GM21717 (cell line): Measurements from ENCODE around the gene DNMT1.

Experiments used
- ATAC-seq: cut with Tn5 transposase; IDR thresholded peaks from one replicate; pipeline ENCODE4 v1.9.1; 2021; ENCODE audit warnings: mild to moderate bottlenecking, moderate library complexity; ENCODE audit not compliant: unreplicated experiment

Gene DNMT1

DNA sequence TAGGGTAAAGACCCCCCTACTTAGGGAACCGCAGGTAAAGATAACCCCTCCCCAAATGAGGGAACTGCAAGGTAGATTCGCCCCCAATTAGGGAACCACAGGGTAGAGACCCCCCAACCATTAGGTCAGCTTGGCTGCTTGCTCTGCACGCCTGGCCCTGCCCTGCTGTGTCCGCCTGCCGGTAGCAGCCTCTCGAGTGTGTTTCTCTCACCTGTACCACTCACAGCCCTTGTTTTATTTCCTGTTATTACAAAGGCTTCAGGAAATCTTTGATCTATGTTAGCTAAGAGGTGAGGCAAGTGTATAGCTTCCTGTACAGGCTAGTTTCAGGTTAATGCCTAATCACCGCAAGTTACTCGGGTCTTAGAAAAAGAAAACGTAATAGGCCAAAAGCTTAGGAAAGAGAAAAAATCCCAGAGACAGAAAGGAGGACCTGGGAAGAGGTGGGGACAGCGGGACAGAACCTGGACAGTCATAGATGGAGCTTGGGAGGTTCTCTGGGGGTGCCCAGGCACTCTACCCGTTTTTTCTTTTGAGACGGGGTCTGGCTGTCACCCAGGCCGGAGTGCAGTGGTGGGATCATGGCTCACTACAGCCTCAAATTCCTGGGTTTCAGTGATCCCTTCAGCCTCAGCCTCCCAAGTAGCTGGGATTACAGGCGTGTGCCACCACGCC, 51.9 kb downstream of the DNMT1 start:
- ATAC-seq = no peak

DNA sequence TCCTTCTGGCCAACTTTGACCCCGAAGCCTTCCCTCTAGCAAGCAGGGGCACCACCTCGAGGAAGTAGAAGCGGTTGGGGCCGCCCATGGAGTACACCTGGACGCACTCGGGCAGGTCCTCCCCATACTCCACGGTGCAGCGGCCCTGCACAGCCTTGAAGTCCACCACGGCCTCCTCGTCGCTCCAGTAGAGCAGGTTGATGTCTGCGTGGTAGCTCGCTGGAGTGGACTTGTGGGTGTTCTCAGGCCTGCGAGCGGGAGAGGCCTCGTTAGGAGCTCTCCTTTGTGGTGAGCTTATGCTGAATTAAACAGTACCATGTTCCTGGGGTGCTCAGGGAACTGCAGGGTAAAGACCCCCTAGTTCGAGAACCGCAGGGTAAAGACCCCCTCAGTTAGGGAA, 52.8 kb downstream of the DNMT1 start:
- no peak for ATAC-seq

DNA sequence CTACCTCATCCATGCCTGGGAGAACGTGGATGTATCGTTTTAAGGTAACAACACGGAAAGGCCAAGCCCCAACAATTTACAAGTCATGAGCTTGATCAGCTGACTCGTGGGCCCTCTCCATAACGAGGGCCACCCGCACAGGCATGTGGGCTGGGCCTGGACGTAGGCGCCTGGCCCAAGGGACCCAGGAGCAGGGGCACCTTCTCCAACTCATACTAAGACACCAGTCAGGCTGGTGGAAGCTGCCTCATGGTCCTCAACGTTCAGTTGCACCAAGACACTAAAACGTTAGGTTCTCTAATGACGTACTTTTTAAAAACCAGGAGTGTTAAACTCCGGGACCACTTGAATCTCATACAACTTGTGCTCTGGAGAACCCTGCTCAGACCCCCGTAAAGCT, 53.3 kb downstream of the DNMT1 start:
- ATAC-seq = no peak

DNA sequence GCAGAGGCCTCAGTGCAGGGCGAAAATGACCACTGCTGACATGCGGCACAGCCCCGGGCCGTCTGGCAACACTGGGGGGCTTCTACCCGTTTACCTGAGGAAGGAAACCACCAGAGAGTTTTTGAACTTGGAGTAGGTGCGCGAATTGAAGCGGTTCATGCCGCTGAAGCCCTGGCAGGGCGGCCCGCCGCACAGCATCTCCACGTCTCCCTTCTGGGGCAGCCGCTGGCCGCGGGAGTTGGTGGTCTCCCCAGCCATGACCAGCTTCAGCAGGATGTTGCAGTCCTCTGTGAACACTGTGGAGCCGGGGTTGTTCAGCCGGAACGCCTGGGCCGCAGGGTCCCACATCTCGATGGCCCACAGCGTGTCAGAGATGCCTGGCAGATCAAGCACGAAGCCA, 54.8 kb downstream of the DNMT1 start:
- no peak for ATAC-seq

DNA sequence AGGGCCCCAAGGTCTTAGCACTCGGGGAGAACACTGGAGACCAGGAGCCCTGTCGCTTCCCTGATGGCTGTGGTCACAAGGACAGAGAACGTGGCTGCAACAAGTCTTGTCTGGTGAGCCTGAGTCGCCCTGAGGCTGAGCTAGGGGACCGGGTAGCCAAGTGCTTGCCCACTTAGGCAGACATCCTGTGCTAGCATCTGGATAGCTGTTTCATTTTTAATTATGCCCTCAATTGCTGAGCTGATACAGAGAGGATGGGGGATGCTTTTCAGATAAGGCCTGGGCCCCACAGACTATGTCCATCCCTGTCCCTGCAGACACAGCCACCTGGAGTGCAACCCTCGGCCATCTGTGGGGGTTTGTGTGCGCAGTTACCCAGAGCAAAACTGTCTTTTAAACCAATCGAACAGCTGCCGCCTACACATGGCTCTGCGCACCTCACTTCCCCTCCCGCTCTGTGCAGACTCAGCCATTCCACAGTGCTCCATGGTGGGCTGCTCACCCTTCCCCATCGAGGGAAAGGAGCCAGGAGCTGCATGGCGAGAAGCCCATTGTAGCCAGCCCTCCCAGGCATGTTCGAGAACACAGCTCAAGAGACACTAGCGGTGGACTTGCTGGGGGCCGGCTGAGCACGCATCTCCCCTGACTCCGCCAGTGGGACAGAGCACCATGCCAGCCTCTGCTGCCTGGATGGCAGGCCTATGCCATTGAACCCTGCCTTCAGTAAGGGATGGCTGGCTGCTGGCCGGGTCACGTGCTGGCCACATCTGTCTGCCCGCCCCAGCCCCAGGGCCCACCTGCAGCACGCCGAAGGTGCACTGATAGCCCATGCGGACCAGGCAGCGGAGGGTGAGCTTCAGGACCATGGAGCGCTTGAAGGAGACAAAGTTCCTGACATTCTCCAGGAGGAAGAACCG, 55.6 kb downstream of the DNMT1 start:
- ATAC-seq = no peak

DNA sequence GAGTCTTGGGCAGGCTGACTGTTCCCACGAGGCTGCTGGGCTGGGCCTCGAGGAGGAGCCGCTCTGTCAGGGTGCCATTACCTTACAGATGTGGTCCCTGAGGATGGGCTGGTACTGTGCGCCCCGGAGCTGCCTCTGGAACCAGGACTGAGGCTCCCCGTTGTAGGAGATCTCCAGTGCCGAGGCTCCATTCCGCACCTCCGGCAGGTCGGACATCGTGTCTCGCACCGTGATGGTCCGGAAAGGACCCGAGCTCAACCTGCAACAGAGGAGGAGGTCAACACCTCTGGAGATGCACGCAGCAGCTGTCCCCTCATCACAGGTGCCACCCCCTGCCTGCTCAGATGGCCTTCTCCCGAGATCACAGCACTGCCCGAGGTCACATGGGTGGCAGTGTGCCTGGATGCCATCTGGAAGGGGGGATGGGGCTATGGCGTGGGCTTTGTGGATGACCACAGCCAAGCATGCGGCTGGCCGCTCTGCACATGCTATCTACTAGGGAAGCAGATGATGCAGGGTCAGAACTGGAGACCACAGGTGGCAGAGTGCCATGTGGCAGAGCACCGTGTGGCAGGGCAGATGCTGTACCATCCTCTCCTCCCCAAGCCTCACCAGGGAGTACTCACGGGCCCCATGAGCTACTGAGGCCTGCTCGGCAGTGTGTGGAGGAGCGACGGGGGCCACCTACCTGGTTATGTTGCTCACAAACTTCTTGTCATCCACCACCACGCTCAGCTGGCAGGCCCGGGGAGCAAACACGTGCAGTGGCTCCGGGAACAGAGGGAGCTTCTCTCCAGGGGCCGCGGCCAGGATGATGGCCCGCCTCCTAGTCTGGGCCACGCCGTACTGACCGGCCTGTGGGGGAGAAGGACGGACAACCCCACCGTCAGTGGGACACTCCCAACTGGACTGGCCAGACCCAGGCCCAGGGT, 56.7 kb downstream of the DNMT1 start:
- ATAC-seq = no peak

DNA sequence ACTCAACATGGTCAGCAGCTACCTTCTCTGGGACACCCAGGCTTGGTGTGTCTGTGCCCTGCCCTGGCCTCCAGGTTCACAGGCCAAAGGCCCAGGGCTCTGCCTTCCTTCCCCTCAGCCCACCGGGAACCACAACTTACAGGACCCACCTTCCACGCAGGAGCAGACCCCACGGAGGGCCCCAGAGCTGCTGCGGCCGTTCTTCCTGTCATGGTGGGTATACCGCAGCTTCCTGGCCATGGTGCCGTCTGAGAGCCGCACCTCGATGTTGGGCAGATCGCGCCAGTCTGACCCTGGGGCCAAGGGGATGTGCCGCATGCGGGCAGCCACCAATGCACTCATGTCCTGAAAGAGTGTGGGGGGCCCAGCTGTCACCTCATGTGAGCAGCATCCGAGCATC, 57.8 kb downstream of the DNMT1 start:
- ATAC-seq = no peak

DNA sequence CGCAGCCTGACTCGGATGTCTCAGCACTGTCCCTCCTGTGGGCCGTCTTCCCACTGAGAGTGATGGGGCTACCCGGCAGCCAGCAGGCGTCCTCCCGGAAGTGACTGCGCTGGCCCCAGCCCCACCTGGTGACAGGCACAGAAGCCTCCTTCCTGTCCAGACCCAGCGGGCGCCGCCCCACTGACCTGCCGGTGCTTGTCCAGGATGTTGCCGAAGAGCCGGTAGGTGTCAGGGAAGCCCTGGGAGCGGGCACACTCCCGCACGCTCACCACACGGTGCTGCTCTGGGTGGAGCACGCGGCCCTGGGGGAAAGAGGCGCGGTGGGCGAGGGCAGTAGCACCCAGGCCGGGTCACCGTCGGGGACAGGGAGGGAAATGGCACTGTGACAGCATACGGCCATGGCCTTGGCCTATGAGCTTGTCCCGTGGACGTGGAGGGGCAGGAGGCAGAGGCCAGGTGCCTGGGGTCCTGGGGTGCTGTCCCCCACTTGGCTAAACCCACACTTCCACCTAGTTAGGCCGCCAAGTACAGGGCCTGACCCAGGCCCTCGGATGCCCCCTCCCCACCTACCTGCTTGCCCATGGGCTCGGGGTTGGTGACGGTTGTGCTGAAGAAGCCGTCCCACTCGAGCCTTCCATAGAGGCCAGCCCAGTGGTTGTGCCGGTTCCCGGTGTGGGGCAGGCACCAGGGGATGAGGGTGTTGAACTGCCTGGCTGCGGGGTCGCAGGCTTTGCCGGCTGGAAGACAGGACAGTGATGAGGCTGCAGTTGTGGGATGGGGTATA, 59.0 kb downstream of the DNMT1 start:
- no peak for ATAC-seq

DNA sequence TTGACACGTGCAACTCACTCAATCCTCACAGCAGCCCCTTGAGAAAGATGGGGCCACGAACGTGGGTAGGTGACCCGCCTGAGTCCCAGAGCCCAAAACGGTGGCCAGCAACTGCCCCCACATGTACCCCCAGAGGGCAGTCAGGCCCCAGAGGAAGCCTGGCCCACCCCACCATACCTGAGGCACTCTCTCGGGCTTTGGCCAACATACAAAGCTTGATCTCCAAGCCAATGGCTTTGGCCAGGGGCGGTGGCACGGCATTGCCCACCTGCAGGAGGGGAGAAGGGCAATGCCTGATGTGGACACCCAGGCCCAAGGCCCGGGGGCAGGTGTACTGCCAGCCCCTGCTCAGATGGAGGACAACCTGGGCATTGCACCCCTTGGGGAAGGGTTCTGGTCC, 60.7 kb downstream of the DNMT1 start:
- no peak for ATAC-seq

DNA sequence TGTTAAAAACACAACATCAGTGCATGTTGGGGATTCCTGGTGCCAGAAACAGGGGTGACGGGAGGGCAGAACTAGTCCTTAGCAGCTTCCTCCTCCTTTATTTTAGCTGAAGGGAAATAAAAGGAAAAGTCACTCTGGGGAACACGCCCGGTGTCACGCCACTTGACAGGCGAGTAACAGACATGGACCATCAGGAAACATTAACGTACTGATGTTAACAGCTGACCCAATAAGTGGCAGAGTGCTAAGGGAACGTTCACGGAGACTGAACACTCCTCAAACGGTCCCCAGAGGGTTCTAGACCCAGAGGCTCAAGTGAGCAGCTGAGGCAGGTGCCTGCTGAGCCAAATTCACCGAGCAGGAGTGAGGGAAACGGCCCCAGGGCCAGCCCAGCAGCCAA, 61.2 kb downstream of the DNMT1 start:
- ATAC-seq = no peak

DNA sequence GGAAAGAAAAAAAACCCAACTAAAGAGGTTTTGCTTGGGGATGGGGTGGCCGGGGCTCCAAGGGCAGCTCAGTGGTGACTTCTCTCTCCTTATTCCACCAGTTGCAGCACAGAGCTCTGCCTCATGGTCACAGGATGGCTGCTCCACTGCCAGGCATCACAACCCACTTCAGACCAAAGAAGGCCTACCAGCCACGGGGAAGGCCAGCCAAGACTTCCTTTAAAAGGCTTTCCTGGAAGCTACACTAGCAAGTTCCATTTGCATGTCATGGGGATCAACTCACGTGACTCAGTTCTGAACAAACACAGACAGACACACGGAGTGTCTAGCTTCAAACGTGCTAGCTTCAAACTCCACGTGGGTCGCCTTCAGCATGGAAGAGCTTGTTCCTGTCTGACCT, 61.8 kb downstream of the DNMT1 start:
- no peak for ATAC-seq

DNA sequence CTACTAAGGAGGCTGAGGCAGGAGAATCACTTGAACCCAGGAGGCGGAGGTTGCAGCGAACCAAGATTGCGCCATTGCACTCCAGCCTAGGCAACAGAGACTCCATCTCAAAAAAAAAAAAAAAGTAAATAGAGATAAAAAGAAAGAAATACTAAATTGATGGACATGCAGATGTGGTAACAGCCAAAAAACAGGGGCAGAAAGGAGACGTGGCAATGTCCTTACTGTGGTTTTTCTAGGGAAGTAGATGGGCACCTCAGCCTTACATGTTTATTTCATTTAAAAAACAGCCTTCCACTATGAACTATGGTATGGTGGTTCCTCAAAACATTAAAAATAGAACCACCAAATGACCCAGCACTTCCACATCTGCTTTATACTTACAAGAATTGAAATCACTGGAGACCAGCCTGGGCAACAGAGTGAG, 68.5 kb downstream of the DNMT1 start:
- ATAC-seq = no peak

DNA sequence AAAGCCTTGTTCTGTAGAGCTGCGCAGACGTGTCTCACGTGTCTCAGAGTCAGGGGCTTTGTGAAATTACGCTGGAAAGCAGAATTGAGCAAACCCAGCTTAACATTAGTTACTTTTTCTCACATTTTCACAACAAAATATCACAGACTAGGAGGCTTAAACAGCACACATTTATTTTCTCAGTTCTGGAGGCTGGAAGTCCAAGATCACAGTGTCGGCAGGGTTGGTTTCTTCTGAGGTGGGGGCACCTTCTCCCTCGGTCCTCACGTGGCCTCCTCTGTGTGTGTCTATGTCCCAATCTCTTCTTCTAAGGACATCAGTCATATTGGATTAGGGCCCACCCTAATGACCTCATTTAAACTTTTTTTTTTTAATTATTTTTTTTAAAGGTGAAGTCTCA, 70.3 kb downstream of the DNMT1 start:
- no peak for ATAC-seq

DNA sequence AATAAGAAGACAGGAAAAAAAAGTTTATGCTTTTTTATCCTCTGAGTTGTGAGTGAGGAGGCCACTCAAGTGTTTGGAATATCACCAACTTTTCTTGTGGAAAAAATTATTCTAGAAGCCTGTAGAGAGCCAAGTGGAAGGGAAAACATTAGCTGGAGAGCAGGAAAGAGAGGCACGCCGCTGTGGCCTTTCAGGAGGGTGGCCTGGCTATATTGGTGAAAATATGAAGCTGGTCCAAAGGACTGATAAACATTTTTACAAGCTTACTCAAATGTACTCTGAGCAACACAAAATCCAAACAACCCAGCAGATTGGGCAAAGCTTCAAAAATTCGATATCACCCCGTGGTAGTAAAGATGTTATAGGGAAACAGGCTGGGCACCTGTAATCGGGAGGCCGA, 72.7 kb downstream of the DNMT1 start:
- no peak for ATAC-seq

DNA sequence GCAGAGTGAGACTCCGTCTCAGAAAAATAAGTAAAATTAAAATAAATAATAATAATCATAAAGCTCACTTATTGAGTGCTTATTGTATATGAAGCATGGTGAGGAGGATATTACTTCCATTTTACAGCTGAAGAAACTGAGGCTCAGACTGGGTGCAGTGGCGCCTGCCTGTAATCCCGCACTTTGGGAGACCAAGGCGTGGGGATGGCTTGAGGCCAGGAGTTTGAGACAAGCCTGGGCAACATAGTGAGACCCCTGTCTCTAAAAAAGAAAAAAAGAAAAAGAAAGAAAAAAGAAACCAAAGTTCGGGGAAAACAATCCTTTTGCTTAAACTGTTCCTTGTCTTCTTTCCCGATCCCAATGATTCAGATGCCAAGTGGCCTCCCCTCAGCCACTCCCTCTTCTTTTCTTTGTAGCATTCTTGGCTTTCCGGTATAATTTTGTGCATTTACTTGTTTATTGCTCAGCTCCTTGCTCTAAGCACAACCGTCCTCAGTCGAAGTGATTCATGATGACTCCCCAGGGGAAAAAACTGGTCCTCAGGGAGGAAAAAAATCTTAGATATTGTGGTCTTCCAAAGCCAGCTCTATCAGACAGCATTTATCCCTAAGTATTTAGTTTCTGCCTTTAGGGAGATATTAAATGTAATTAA, 74.1 kb downstream of the DNMT1 start:
- no peak for ATAC-seq

DNA sequence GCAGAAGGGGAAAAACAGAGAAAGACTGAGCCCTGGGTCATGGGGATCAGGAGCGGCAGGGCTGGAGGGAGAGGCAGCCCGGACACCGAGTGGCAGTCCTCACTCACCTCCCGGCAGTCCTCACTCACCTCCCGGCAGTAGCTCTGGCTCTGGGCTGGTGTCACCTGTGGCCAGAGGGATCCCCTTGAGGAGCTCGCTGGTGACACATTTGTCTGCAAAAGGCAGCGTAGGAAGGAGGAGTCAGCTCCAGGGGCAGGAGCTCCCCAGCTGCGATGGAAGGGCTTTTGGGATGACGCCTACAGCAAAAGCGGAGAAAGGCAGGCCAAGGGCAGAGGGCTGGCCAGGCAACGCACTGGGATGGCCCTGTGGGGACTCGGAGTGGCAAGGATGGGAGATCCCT, 75.8 kb downstream of the DNMT1 start:
- ATAC-seq = no peak

DNA sequence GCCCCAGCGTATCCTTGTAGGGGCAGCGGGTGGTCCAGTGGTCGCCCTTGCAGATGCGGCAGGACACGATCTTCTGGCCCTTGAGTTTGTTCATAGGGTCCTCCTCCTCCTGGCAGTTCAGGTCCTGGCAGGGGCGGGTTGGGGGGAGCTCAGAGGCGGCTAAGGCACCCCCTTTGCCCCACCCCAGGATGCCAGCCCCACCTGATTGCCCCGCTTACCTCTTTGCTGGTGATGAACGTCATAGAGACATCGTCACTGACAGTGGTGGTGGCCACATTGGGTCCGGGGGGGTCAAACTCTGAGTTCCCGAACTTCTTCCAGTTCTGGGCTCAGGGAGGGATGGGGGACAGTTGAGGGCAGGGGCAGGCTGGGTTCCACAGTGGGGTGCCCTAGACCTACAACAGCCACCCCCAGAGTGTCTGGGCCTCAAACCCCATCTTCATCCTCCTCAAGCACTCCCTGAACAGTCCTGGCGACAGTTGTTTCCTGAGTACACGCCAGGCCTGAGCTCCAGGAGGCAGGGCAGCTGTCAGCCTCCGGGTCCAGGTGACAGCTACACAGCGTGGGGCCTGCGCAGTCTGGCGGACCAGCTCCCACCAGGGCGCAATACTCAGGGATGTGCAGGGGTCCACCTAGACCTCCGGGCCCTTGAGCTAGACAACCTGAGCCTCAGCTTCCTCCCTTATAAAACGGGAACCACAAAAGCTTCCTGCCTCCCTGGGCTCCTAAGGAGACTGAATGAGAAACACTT, 77.7 kb downstream of the DNMT1 start:
- no peak for ATAC-seq

DNA sequence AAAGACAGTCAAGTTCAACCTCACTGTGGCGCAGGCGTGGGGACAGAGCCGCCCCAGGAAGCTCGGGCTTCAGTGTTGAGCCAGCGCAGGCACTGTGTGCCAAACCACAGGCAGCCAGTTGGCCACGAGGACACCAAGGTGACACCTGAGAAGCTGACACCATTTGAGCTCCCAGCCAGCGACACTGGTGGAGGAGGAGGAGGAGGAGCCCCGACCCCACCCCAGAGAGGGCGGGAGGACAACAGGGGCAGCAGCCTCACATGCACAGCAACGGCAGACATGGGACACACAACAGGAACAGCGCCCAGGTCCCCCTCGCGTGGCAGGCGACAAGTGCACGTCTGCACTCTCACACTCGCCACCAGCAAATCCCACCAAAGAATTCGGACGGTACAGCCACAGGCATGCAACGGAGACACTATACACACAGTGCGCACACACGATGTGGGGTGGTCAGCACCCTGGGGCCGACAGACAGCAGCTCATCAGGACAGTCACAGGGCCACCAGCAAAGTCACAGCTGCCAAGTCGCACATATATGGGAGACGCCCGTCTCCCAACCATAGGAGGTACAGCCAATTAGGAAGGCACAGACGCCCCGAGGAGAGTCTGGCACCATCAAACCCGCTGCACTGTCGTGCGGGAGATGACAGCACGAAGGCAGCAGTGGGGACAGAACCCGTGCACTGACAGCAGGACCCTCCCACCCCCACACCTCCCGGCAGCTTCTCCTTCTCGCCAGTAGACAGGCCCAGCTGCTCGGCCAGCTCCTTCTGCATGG, 78.5 kb downstream of the DNMT1 start:
- no peak for ATAC-seq
